ENCODE data around the gene SPEN. TPM values are rescaled to one million over a fixed set of nuclear protein-coding genes. Genes with fewer than 3 reads are reported as not detected.

Gene SPEN
- polyA plus RNA-seq, 1 donor (not counting 4 experiments of a cell fraction or from before 2014, with no cell fraction given) = 8.9 TPM

DNA sequence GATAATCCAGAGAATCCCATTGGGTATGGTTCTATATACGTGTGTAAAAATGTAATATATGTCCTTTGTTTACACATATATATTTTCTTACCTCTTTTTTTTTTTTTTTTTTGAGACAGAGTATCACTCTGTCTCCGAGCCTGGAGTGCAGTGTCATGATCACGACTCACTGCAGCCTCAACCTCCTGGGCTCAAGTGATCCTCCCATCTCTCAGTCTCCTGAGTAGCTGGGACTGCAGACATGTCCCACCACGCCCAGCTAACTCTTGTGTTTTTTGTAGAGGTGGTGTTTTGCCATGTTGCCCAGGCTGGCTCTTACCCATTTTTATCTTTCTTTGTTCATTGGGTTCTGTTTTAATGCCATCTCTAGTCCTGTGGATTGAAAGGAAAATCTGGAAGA is 68.9 kb downstream of the SPEN start:
- Histone ChIP-seq H3K9me1 (ENCODE audit: control insufficient read depth, extremely low read depth, insufficient read depth, low read length) (no peaks in the 10 kb centered on the region), H4K20me1 (ENCODE audit: control insufficient read depth, extremely low read depth, insufficient read depth, low read length) (no peaks in the 10 kb centered on the region), H3K4me1 (ENCODE audit: control insufficient read depth, extremely low read depth, insufficient read depth, low read length) (peaks cover 29% of the 10 kb centered on the region), H3K79me2 (ENCODE audit: control insufficient read depth, insufficient read depth, low read length) (peaks cover 57% of the 10 kb centered on the region), H2AFZ (ENCODE audit: control insufficient read depth, low read length) (no peak overlapping the region), H3K27ac (ENCODE audit: control insufficient read depth, insufficient read depth, low read length) (peak overlapping the region; percentile 60), H3K9ac (ENCODE audit: control insufficient read depth, extremely low read depth, insufficient read depth, low read length) (no peak overlapping the region), H3K4me2 (ENCODE audit: control insufficient read depth, extremely low read depth, insufficient read depth, low read depth, low read length) (peak overlapping the region; percentile 24), H3K9me3 (ENCODE audit: control insufficient read depth, low read depth, low read length) (no peaks in the 10 kb centered on the region), H3K4me3 (ENCODE audit: control insufficient read depth in 2 of 3, extremely low read depth in 1 of 3, insufficient read depth in 2 of 3, low read depth in 1 of 3, low read length in 3 of 3) (no peak overlapping the region), H3K27me3 (ENCODE audit: control insufficient read depth, extremely low read depth, insufficient read depth, low read length) (no peaks in the 10 kb centered on the region), H3K36me3 (ENCODE audit: control insufficient read depth in 2 of 2, extremely low read depth in 1 of 2, insufficient read depth in 2 of 2, low read length in 2 of 2) (peaks cover 4 to 26% of the 10 kb centered on the region in 2 experiments)
- dilution Hi-C loops (cut with MboI; ENCODE audit: extremely low pct_ligation_motif_present, low sequenced_read_pairs) = no loop called here
- no peak for DNase-seq (ENCODE audit: low read depth, low spot score)
- TF ChIP-seq, protein P1, sequence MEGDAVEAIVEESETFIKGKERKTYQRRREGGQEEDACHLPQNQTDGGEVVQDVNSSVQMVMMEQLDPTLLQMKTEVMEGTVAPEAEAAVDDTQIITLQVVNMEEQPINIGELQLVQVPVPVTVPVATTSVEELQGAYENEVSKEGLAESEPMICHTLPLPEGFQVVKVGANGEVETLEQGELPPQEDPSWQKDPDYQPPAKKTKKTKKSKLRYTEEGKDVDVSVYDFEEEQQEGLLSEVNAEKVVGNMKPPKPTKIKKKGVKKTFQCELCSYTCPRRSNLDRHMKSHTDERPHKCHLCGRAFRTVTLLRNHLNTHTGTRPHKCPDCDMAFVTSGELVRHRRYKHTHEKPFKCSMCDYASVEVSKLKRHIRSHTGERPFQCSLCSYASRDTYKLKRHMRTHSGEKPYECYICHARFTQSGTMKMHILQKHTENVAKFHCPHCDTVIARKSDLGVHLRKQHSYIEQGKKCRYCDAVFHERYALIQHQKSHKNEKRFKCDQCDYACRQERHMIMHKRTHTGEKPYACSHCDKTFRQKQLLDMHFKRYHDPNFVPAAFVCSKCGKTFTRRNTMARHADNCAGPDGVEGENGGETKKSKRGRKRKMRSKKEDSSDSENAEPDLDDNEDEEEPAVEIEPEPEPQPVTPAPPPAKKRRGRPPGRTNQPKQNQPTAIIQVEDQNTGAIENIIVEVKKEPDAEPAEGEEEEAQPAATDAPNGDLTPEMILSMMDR (optimal IDR thresholded peaks at IDR 0.05 in 1 of 3, IDR thresholded peaks at IDR 0.05 in 1 of 3, conservative IDR thresholded peaks at IDR 0.05 in 1 of 3; ENCODE audit: extremely low read depth in 1 of 3, insufficient read depth in 2 of 3, low read length in 3 of 3) = no peak
- TF ChIP-seq EZH2 (IDR thresholded peaks at IDR 0.05; ENCODE audit: low read length) = no peak
- no peak for FAIRE-seq

DNA sequence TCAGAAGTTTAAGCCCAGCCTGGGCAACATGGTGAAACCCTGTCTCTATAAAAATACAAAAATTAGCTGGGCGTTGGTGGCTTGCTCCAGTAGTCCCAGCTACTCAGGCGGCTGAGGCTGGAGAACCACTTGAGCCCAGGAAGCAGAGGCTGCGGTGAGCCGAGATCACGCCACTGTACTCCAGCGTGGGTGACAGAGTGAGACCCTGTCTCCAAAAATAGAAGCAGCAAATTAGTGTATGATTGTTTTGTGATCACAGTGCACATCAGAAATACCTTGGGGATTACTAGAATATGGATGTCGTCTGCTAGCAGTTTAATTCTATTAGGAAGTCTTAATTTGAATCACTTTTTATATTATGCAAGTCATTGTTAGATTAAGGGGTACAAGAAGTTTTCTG is 69.4 kb downstream of the SPEN start:
- DNase-seq (ENCODE audit: low read depth, low spot score) = no peak
- Histone ChIP-seq H3K27ac (ENCODE audit: control insufficient read depth, insufficient read depth, low read length) (peak overlapping the region; percentile 60), H3K9me1 (ENCODE audit: control insufficient read depth, extremely low read depth, insufficient read depth, low read length) (no peaks in the 10 kb centered on the region), H3K36me3 (ENCODE audit: control insufficient read depth in 2 of 2, extremely low read depth in 1 of 2, insufficient read depth in 2 of 2, low read length in 2 of 2) (peaks cover 3 to 23% of the 10 kb centered on the region in 2 experiments), H3K9me3 (ENCODE audit: control insufficient read depth, low read depth, low read length) (no peaks in the 10 kb centered on the region), H4K20me1 (ENCODE audit: control insufficient read depth, extremely low read depth, insufficient read depth, low read length) (no peaks in the 10 kb centered on the region), H3K4me3 (ENCODE audit: control insufficient read depth in 2 of 3, extremely low read depth in 1 of 3, insufficient read depth in 2 of 3, low read depth in 1 of 3, low read length in 3 of 3) (no peak overlapping the region), H3K27me3 (ENCODE audit: control insufficient read depth, extremely low read depth, insufficient read depth, low read length) (no peaks in the 10 kb centered on the region), H3K9ac (ENCODE audit: control insufficient read depth, extremely low read depth, insufficient read depth, low read length) (no peak overlapping the region), H3K4me1 (ENCODE audit: control insufficient read depth, extremely low read depth, insufficient read depth, low read length) (peaks cover 29% of the 10 kb centered on the region), H3K79me2 (ENCODE audit: control insufficient read depth, insufficient read depth, low read length) (peaks cover 54% of the 10 kb centered on the region), H2AFZ (ENCODE audit: control insufficient read depth, low read length) (no peak overlapping the region), H3K4me2 (ENCODE audit: control insufficient read depth, extremely low read depth, insufficient read depth, low read depth, low read length) (peak overlapping the region; percentile 1)
- dilution Hi-C loops (cut with MboI; ENCODE audit: extremely low pct_ligation_motif_present, low sequenced_read_pairs) = no loop called here
- no peak for TF ChIP-seq EZH2 (IDR thresholded peaks at IDR 0.05; ENCODE audit: low read length)
- TF ChIP-seq, protein P1 (optimal IDR thresholded peaks at IDR 0.05 in 1 of 3, IDR thresholded peaks at IDR 0.05 in 1 of 3, conservative IDR thresholded peaks at IDR 0.05 in 1 of 3; ENCODE audit: extremely low read depth in 1 of 3, insufficient read depth in 2 of 3, low read length in 3 of 3) = no peak
- no peak for FAIRE-seq

Measured in keratinocyte (primary cell).